ENCODE results near the gene MARK3. TPM values are rescaled to one million over a fixed set of nuclear protein-coding genes. Genes with fewer than 3 reads are reported as not detected.

MARK3 gene
- total and polyA plus RNA-seq, 2 of the 4 experiments (the other 2 are of a cell fraction), result 78.5 to 80.5 TPM

- TF ChIP-seq MAZ (IDR thresholded peaks at IDR 0.05; ENCODE audit: borderline replicate concordance, low read depth, low read length), result no peak
Observed at GRCh38 chr14:103544388-103545218, 159.4 kb downstream of the MARK3 start (continued).

DNA sequence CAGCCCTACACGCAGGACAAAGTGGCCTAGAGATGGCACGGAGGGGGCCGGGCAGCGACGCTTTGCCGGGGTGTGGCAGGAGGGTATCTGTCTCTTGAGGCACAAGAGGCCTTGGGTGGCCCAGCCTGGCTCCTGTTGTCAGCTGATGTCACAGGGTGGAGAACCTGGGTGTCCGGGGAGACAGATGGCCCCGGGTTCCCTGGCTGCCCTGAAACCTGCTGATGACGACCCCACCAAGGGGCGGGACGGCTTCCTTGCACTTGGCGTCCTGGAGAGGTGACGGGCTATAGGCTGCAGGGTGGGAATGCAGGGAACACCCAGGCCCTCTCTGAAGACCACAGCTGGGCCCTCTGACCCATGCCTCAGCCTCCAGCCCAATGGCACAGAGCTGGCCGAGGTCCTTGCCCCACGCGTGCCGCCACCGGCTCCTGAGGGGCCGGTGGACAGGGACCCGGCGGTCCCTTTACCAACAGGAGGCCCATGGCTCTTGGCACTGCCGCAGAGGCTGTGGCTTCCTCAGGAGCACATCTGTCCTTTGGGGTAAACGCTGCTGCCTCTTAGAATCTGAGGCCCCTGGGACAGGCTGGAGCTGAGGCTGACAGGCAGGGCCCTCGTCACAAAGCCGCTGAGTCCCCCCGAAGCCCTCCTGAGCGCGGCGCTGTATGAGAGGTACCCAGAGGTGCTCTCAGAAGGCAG, 160.2 kb downstream of the MARK3 start:
- no peak overlapping the region for H3K18ac ChIP-seq (ENCODE audit: low read depth, low read length)
- no peaks in the 10 kb centered on the region for H3K36me3 ChIP-seq (ENCODE audit: control insufficient read depth, insufficient read depth, low read length)
- no peak overlapping the region for H4K8ac ChIP-seq (ENCODE audit: low read depth in 2 of 2, low read length in 2 of 2)
- no peak overlapping the region for H2AK9ac ChIP-seq (replicated peaks; ENCODE audit: low read depth, low read length, poor library complexity)
- in situ Hi-C loops (cut with MboI; ENCODE audit: low sequenced_read_pairs), result no loop called here
- no peaks in the 10 kb centered on the region for H3K27me3 ChIP-seq (ENCODE audit: control insufficient read depth, insufficient read depth, low read length)
- dilution Hi-C loops (cut with HindIII; ENCODE audit: low sequenced_read_pairs, unreplicated experiment), result no loop called here
- no peaks in the 10 kb centered on the region for H3K9me1 ChIP-seq (ENCODE audit: insufficient read depth, low read length)
- no peak overlapping the region for H2BK5ac ChIP-seq (ENCODE audit: low read depth, low read length, poor library complexity, severe bottlenecking)
- no peaks in the 10 kb centered on the region for H3K9me3 ChIP-seq (ENCODE audit: control insufficient read depth, insufficient read depth, low read length)
- H2BK120ac ChIP-seq (ENCODE audit: low read depth, low read length), result no peak overlapping the region
- no peak overlapping the region for H3K4me2 ChIP-seq (ENCODE audit: low read depth, low read length)
- 83% methylated on average over 11 of the region's 29 CpGs; no CpG with 5 or more reads in 1 of the 2 experiments for WGBS, 2 experiments (ENCODE audit: extremely low coverage in 2 of 2, insufficient read length in 1 of 2)
- no peak overlapping the region for H2AFZ ChIP-seq (replicated peaks; ENCODE audit: low read length, poor library complexity)
- H2AK5ac ChIP-seq (ENCODE audit: low read depth, low read length), result no peak overlapping the region
- no peak overlapping the region for H2BK15ac ChIP-seq (ENCODE audit: low read depth, low read length)
- H4K91ac ChIP-seq (ENCODE audit: insufficient read depth, low read depth, low read length), result no peak overlapping the region
- H4K20me1 ChIP-seq (ENCODE audit: insufficient read depth, low read length), result peaks cover 8% of the 10 kb centered on the region; the same call in 1 of the 2 replicates
- no peaks in the 10 kb centered on the region; a peak in 1 of 4 replicates for H3K79me1 ChIP-seq (ENCODE audit: low read depth in 1 of 2, low read length in 2 of 2)
- no peak overlapping the region for H3K56ac ChIP-seq (ENCODE audit: extremely low read depth, insufficient read depth, low read length)
- no peak overlapping the region for H3K9ac ChIP-seq (ENCODE audit: low read depth, low read length)
- intact Hi-C loops (cut with micrococcal nuclease), result no loop called here
- H3K4me1 ChIP-seq (ENCODE audit: control insufficient read depth, insufficient read depth, low read length), result peaks cover 19% of the 10 kb centered on the region
- no peak overlapping the region for H3K27ac ChIP-seq (ENCODE audit: insufficient read depth, low read length)
- no peak for TF ChIP-seq POLR2A (IDR thresholded peaks at IDR 0.05; ENCODE audit: low read depth, low read length)
- TF ChIP-seq, protein P1, sequence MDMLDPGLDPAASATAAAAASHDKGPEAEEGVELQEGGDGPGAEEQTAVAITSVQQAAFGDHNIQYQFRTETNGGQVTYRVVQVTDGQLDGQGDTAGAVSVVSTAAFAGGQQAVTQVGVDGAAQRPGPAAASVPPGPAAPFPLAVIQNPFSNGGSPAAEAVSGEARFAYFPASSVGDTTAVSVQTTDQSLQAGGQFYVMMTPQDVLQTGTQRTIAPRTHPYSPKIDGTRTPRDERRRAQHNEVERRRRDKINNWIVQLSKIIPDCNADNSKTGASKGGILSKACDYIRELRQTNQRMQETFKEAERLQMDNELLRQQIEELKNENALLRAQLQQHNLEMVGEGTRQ (IDR thresholded peaks at IDR 0.05; ENCODE audit: low read depth, low read length), result no peak
- TF ChIP-seq CHD1 (IDR thresholded peaks at IDR 0.05; ENCODE audit: low read depth, low read length), result no peak
- TF ChIP-seq RAD21 (IDR thresholded peaks at IDR 0.05; ENCODE audit: low read length), result no peak
- no peak for TF ChIP-seq SMC3 (IDR thresholded peaks at IDR 0.05; ENCODE audit: low read depth, low read length)
- no peak for TF ChIP-seq CEBPB (IDR thresholded peaks at IDR 0.05; ENCODE audit: low read depth, low read length)
- TF ChIP-seq, protein P2, sequence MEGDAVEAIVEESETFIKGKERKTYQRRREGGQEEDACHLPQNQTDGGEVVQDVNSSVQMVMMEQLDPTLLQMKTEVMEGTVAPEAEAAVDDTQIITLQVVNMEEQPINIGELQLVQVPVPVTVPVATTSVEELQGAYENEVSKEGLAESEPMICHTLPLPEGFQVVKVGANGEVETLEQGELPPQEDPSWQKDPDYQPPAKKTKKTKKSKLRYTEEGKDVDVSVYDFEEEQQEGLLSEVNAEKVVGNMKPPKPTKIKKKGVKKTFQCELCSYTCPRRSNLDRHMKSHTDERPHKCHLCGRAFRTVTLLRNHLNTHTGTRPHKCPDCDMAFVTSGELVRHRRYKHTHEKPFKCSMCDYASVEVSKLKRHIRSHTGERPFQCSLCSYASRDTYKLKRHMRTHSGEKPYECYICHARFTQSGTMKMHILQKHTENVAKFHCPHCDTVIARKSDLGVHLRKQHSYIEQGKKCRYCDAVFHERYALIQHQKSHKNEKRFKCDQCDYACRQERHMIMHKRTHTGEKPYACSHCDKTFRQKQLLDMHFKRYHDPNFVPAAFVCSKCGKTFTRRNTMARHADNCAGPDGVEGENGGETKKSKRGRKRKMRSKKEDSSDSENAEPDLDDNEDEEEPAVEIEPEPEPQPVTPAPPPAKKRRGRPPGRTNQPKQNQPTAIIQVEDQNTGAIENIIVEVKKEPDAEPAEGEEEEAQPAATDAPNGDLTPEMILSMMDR (conservative IDR thresholded peaks at IDR 0.05; ENCODE audit: low read depth, low read length), result no peak
- no peak for TF ChIP-seq FOS (IDR thresholded peaks at IDR 0.05; ENCODE audit: low read depth, low read length)
- TF ChIP-seq RCOR1 (IDR thresholded peaks at IDR 0.05; ENCODE audit: insufficient replicate concordance, low read length), result no peak
- H4K5ac ChIP-seq (ENCODE audit: low read depth, low read length), result no peak overlapping the region
- H3K23ac ChIP-seq (ENCODE audit: low read depth, low read length), result no peak overlapping the region
- no TSS peak for BruUV-seq (replicated peaks)
- ChIA-PET POLR2A (ENCODE audit: unreplicated experiment) (no interaction called here), CTCF (no interaction called here)
- DNase-seq, result no peak
- ATAC-seq (ENCODE audit: low read depth), result no peak
- no peak overlapping the region for H3K4ac ChIP-seq (ENCODE audit: low read depth, low read length)
- H3K14ac ChIP-seq (replicated peaks; ENCODE audit: low read depth, low read length), result no peak overlapping the region
- H3K4me3 ChIP-seq (ENCODE audit: insufficient read depth, low read depth, low read length), result no peak overlapping the region
- no peak overlapping the region for H2BK20ac ChIP-seq (ENCODE audit: low read depth, low read length)

Data from IMR-90 (cell line).